ENCODE measurements around the gene EPS8L3. TPM values are rescaled to one million over a fixed set of nuclear protein-coding genes. Genes with fewer than 3 reads are reported as not detected.
A peak's percentile ranks its signal among the peaks of the same experiment; 100 is the strongest.

Gene EPS8L3
- polyA plus RNA-seq, 1 donor, result 343 TPM

DNA sequence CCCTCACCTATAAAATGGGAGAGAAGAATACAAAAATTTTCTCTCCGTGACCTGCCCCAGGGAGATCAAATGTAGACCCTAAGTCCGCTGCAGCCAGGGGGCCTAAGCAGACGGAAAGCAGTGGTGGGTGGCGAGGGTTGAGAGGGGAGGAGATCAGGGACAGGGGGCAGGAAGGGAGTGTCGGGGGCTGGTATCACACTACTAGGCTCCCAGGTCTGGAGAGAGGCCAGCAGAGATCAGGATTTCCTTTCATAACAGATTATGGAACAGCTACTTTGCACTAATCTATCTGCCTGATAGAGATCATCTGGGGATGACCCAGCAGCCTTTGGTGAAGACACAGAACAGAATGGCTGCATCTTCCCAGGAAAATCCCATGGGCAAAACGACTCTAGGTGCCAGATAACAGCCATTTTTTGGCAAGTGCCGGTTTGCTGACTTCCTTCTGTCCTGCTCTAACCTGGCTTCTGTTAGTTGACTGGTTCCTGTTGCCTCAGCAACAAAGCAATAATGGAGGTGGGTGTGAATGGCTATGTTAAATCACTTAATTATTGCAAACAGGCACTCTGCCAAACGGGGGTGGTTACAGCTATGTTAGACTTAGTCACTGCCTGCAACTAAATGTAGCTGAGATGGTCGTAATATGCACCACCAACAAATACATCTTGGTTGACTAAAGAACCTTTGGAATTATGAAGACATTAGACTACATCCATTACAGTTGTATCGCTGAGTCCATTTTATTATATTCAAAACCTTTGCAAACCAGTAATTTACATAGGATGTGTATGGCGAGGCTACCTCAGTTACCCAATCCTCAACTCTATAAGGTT is 30.0 kb upstream of the EPS8L3 start:
- Histone ChIP-seq H3K4me3 (ENCODE audit: low read length) (no peak overlapping the region), H3K27ac (ENCODE audit: low read length) (no peak overlapping the region), H3K36me3 (ENCODE audit: control insufficient read depth, insufficient read depth, low read length) (no peaks in the 10 kb centered on the region), H3K27me3 (ENCODE audit: control insufficient read depth, insufficient read depth, low read length) (no peaks in the 10 kb centered on the region), H3K4me1 (ENCODE audit: control insufficient read depth, insufficient read depth, low read length) (peaks cover 40% of the 10 kb centered on the region), H3K9me3 (ENCODE audit: control insufficient read depth, low read depth, low read length) (no peaks in the 10 kb centered on the region)
- DNase-seq, result peak; percentile 78 to 91
- no CpG with 5 or more reads among the region's 11 CpGs for WGBS (ENCODE audit: insufficient coverage, low lambda C conversion rate)

DNA sequence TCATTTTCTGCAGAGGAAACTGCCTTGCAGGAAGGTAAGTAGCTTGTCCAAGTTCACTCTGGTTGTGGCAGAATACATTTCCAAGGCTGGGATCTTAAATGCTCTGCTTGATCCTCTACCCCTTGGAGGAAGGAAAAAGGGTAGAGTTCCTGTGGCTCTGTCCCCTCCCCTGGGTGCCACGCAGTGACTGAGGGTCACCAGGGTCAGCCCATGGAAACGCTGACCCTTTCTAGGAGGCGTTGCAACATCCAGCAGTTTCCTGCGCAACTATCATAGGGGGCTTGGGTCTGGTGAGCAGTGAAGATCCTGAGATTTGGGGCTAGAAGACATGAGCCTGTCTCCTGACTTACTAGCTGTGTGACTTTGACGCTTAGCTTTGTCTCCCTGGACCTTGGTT is 29.4 kb upstream of the EPS8L3 start:
- H3K4me1 ChIP-seq (ENCODE audit: control insufficient read depth, insufficient read depth, low read length), result peaks cover 40% of the 10 kb centered on the region
- H3K9me3 ChIP-seq (ENCODE audit: control insufficient read depth, low read depth, low read length), result no peaks in the 10 kb centered on the region
- H3K36me3 ChIP-seq (ENCODE audit: control insufficient read depth, insufficient read depth, low read length), result no peaks in the 10 kb centered on the region
- H3K27ac ChIP-seq (ENCODE audit: low read length), result no peak overlapping the region
- DNase-seq, result no peak
- WGBS (ENCODE audit: insufficient coverage, low lambda C conversion rate), result no CpG with 5 or more reads among the region's 5 CpGs
- H3K4me3 ChIP-seq (ENCODE audit: low read length), result no peak overlapping the region
- no peaks in the 10 kb centered on the region for H3K27me3 ChIP-seq (ENCODE audit: control insufficient read depth, insufficient read depth, low read length)

DNA sequence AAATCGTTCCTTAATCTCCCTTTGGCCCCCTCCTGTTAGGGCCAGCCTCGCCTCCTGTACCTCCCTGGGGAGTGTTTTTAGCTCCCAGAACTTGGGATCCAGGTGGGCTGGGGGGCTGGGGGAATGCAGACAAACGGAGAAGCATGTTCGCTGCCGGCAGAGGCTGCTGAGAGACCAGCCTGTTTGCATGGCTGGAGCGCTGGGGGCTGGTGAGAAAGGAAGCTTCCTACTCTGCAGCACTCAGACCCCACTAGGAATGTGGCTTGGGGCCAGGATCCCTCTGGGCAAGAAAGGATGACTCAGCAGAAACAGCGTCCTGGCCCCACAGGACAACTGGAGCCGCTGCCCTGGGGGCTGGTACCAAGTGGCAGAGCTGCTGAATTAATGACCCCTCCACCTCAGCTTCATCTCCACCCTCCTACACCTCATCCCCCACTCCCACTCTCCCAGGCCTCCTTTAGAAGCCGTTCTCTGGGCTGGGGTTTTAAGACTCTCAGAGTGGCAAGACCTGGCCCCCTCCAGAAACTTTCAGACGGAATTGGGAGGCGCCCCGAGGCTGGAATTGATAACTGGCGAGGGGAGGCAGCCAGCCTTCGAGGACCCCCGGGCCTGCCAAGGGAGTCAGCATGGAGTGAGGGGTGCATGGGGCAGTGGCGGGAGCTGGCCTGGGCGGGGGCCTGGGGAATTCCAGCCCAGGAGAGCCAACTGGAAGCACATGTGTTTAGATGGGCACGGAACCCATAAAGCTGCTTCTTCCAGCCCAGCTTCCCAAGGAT is 28.5 kb upstream of the EPS8L3 start:
- Histone ChIP-seq H3K9me3 (ENCODE audit: control insufficient read depth, low read depth, low read length) (no peaks in the 10 kb centered on the region), H3K4me1 (ENCODE audit: control insufficient read depth, insufficient read depth, low read length) (peaks cover 40% of the 10 kb centered on the region), H3K36me3 (ENCODE audit: control insufficient read depth, insufficient read depth, low read length) (no peaks in the 10 kb centered on the region), H3K4me3 (ENCODE audit: low read length) (no peak overlapping the region), H3K27me3 (ENCODE audit: control insufficient read depth, insufficient read depth, low read length) (no peaks in the 10 kb centered on the region), H3K27ac (ENCODE audit: low read length) (no peak overlapping the region)
- no CpG with 5 or more reads among the region's 18 CpGs for WGBS (ENCODE audit: insufficient coverage, low lambda C conversion rate)
- peak; percentile 70 to 72 for DNase-seq

DNA sequence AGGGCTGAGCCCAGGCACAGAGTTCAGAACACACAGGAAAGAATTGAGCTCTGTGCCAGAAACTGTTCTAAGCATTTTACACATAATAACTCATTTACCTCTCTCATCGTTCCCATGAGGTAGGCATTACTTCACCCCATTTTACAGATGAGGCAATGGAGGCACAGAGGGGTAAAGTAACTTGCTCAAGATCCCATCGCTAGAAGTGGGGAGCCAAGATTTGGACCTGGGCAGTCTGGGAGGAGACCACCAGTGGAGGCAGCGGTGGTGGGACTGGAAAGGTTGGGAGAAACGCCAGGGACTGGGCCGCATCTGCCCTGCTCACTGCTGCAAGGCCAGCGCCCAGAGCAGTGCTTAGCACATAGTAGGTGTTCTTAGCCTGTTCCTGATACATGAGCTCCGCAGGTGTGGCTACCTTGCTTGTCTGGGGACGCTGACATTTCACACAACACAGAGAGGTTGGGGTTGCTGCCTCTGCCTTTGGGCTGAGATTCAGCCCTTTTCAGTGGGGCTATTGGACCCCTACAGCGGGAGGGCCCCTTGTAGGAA is 27.8 kb upstream of the EPS8L3 start:
- WGBS (ENCODE audit: insufficient coverage, low lambda C conversion rate), result no CpG with 5 or more reads among the region's 9 CpGs
- H3K9me3 ChIP-seq (ENCODE audit: control insufficient read depth, low read depth, low read length), result no peaks in the 10 kb centered on the region
- no peaks in the 10 kb centered on the region for H3K27me3 ChIP-seq (ENCODE audit: control insufficient read depth, insufficient read depth, low read length)
- peaks cover 44% of the 10 kb centered on the region for H3K4me1 ChIP-seq (ENCODE audit: control insufficient read depth, insufficient read depth, low read length)
- no peak overlapping the region for H3K4me3 ChIP-seq (ENCODE audit: low read length)
- H3K27ac ChIP-seq (ENCODE audit: low read length), result no peak overlapping the region
- no peak for DNase-seq
- H3K36me3 ChIP-seq (ENCODE audit: control insufficient read depth, insufficient read depth, low read length), result no peaks in the 10 kb centered on the region

DNA sequence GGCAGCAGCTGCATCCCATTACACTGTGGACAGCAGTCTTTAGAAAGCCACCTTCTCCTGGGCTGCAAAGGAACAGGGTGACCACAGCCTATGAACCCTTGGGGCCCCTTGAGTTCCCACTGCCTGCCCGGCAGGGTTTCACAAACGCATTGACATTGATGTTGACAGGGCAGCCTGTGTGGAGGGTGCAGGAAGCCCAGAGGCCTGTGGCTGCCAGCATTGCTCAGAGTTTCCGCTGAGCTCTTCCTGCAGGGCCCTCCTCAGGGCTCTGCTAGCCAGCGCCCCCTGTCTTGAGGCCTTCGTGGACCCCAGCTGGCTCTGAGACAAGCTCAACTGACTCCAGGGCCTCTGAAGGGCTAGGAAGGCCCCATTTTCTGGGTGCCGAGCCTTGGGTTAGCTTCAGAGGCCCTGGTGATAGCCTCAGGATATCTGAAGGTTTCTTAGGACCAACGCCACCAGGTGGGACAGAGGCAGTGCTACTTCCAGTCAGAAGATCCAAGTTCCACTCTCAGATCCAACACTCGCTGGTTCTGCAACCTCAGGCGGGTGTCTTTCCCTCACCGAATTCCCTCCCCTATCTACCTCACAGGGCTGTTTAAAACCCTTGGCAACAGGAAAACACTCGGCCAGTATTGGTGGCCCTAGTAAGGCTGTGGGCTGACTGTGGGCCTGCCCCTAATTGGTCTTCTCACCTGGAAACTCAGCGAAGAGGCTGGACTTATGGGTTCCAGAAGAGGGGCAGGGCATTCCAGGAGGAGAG is 27.2 kb upstream of the EPS8L3 start:
- H3K4me1 ChIP-seq (ENCODE audit: control insufficient read depth, insufficient read depth, low read length), result peaks cover 49% of the 10 kb centered on the region
- no peaks in the 10 kb centered on the region for H3K9me3 ChIP-seq (ENCODE audit: control insufficient read depth, low read depth, low read length)
- no peak overlapping the region for H3K27ac ChIP-seq (ENCODE audit: low read length)
- no peaks in the 10 kb centered on the region for H3K36me3 ChIP-seq (ENCODE audit: control insufficient read depth, insufficient read depth, low read length)
- WGBS (ENCODE audit: insufficient coverage, low lambda C conversion rate), result no CpG with 5 or more reads among the region's 12 CpGs
- no peak overlapping the region for H3K4me3 ChIP-seq (ENCODE audit: low read length)
- DNase-seq, result peak; percentile 46 to 54
- H3K27me3 ChIP-seq (ENCODE audit: control insufficient read depth, insufficient read depth, low read length), result no peaks in the 10 kb centered on the region

DNA sequence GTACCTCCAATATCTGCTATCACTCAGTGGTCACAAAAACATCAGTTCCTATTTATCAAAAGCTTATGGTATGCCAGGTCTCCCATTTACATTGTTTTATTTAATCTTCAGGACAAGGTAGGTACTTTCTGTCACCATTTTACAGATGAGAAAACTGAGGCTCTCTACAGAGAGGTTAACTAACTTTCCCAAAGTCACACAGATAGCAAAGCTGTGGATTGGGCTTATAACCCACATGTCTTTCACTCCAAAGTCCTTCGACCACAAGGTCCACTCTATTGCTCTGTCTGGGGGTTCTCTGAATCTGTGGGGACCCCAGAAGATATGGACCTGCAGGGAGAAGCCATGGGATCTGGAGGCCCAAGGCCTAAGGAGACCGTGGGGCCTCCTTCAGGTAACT is 26.6 kb upstream of the EPS8L3 start:
- no peak for DNase-seq
- Histone ChIP-seq H3K9me3 (ENCODE audit: control insufficient read depth, low read depth, low read length) (no peaks in the 10 kb centered on the region), H3K27ac (ENCODE audit: low read length) (no peak overlapping the region), H3K4me1 (ENCODE audit: control insufficient read depth, insufficient read depth, low read length) (peaks cover 49% of the 10 kb centered on the region), H3K4me3 (ENCODE audit: low read length) (no peak overlapping the region), H3K36me3 (ENCODE audit: control insufficient read depth, insufficient read depth, low read length) (no peaks in the 10 kb centered on the region), H3K27me3 (ENCODE audit: control insufficient read depth, insufficient read depth, low read length) (no peaks in the 10 kb centered on the region)
- WGBS (ENCODE audit: insufficient coverage, low lambda C conversion rate), result no CpG with 5 or more reads among the region's 2 CpGs

DNA sequence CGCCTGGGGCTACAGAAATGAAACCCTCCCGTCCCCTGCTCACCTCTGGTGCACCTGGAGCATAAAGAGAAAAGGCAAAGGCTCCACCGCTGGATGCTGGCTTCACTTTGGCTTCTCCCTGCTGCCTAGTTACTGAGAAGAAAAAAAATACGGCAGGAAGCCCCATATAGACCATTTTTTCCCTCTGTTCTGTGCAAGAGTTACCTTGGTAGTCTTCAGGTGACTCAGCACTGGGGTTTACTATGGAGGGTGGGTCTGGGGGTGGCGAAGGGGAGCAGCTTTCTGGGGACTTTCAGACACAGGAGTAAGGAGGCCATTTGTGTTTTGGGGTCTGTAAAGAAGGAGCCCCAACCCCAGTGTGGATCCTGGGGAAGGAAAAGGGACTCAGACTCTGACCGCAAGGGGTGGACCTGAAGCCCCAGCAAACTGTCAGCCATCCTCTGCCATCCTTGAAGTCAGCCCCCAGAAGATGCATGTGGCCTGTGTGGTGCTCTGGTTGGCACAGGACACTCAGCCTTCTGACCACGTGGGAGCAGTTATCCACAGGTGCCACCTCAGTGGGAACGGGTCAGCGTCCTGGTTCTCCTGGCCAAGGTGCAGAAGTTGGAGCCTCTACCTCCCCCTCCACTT is 25.9 kb upstream of the EPS8L3 start:
- WGBS (ENCODE audit: insufficient coverage, low lambda C conversion rate), result no CpG with 5 or more reads among the region's 9 CpGs
- no peaks in the 10 kb centered on the region for H3K9me3 ChIP-seq (ENCODE audit: control insufficient read depth, low read depth, low read length)
- DNase-seq, result no peak
- H3K27me3 ChIP-seq (ENCODE audit: control insufficient read depth, insufficient read depth, low read length), result no peaks in the 10 kb centered on the region
- H3K27ac ChIP-seq (ENCODE audit: low read length), result no peak overlapping the region
- H3K36me3 ChIP-seq (ENCODE audit: control insufficient read depth, insufficient read depth, low read length), result no peaks in the 10 kb centered on the region
- peaks cover 48% of the 10 kb centered on the region for H3K4me1 ChIP-seq (ENCODE audit: control insufficient read depth, insufficient read depth, low read length)
- H3K4me3 ChIP-seq (ENCODE audit: low read length), result no peak overlapping the region

DNA sequence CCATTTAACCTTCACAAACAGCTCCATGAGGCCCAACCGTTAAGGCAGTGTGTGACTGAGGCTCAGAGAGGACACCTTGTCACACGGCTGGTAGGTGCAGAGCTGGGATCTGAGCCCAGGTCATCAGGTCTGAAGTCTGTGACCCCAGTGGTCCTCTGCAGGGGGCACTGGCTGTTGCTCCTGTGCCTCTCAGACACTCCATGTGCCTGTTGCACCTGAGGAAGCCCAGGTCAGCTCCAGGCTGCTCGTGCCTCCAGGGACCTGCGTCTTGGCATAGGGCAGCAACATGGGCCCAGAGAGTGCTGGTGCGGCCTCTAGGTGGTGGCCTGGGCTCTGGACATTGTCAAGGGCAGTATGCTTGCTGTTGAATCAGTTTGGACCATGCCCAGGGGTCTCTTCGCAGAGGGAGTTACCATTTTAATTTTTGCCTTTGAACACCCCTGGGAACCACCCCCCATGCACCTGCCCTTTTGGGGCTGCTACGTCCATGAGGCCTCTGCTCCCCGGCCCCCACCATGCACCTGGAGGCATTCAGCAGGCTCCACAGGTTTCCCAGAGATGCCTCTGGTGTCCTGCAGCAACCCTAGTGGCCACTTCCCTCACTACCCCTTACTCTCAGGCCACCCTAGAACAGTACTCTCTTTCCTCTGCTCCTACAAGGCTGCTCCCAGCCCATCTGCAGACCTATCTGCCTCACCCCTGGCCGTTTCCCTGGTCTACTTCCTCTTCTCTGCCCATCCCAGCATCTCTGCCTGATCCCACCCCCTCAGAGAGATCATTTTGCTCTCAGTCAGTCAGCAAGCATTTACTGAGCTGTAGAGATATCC is 25.2 kb upstream of the EPS8L3 start:
- DNase-seq, result no peak
- WGBS (ENCODE audit: insufficient coverage, low lambda C conversion rate), result 50% methylated on average over 1 of the region's 9 CpGs

DNA sequence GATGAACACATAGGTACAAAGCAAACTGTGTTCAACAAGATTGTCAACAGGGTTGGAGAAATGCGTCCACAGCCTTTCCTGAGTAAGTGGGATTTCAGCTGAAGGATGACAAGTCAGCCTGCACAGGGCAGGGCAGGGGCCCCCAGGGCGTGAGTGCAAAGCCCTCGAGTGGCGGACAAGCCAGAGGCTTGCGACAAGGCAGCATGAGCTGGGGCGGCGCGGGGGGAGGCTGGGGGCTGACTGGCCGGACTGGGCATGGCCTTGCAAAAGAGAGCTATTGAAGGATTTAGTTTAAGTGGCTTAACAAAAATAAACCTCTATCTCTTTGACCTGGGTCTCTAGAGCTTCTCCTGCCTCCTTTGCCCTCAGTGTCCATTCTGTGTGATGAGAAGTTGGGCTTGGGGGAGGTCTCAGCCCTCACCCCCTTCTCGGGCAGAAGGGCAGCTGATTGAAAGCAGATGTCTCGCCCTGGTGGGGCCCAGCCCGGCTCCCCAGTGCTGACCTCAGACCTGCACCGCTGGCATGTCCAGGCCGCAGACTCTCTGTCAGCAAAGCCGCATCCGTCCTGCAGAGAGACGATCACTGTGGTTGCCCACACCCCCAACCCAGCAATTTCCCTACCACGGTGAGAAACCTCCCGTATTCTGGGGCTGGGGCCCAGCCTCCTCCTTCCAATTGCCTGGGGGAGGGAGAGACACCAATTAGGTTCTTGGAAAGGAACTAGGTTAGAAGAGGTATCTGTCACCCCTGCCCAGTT is 24.3 kb upstream of the EPS8L3 start:
- no peak for DNase-seq
- Histone ChIP-seq H3K27me3 (ENCODE audit: control insufficient read depth, insufficient read depth, low read length) (no peaks in the 10 kb centered on the region), H3K4me3 (ENCODE audit: low read length) (no peak overlapping the region), H3K4me1 (ENCODE audit: control insufficient read depth, insufficient read depth, low read length) (peaks cover 37% of the 10 kb centered on the region), H3K9me3 (ENCODE audit: control insufficient read depth, low read depth, low read length) (no peaks in the 10 kb centered on the region), H3K27ac (ENCODE audit: low read length) (no peak overlapping the region), H3K36me3 (ENCODE audit: control insufficient read depth, insufficient read depth, low read length) (no peaks in the 10 kb centered on the region)
- WGBS (ENCODE audit: insufficient coverage, low lambda C conversion rate), result no CpG with 5 or more reads among the region's 19 CpGs

More for the DNA sequence above, 25.2 kb upstream of the EPS8L3 start:
- no peaks in the 10 kb centered on the region for H3K27me3 ChIP-seq (ENCODE audit: control insufficient read depth, insufficient read depth, low read length)
- no peak overlapping the region for H3K27ac ChIP-seq (ENCODE audit: low read length)
- peaks cover 41% of the 10 kb centered on the region for H3K4me1 ChIP-seq (ENCODE audit: control insufficient read depth, insufficient read depth, low read length)
- no peaks in the 10 kb centered on the region for H3K36me3 ChIP-seq (ENCODE audit: control insufficient read depth, insufficient read depth, low read length)
- no peak overlapping the region for H3K4me3 ChIP-seq (ENCODE audit: low read length)
- H3K9me3 ChIP-seq (ENCODE audit: control insufficient read depth, low read depth, low read length), result no peaks in the 10 kb centered on the region
